Right kidney (tissue), 1 donor: ENCODE results near the gene FAT2.
"Not testable (repeated sequence)": the region's sequence is repeated elsewhere in the genome, so short reads cannot be mapped to it uniquely, and the experiment has no call there.

Experiments used
- DNase-seq: peaks from one replicate; pipeline ENCODE4 v3.0.0-alpha.2; 2016

The FAT2 gene

DNA sequence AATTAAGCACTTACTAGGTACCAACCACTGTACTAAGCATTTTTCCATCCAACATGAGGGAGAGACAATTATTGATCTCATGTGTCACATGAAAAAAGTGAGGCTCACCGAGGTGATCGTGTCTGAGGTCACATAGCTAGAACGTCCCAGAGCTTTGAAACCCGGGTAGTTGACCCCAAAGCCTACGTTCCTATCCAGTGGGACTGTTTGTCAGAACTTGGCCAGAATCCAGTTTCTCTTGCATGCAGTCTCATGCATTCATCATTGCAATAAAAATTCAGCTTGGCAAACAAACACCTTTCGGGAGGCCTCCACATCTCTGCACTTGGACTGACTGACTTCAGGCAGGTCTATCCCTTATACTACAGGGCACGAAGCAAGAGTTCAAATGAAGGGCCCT is 23.4 kb upstream of the FAT2 start:
- DNase-seq: no peak

DNA sequence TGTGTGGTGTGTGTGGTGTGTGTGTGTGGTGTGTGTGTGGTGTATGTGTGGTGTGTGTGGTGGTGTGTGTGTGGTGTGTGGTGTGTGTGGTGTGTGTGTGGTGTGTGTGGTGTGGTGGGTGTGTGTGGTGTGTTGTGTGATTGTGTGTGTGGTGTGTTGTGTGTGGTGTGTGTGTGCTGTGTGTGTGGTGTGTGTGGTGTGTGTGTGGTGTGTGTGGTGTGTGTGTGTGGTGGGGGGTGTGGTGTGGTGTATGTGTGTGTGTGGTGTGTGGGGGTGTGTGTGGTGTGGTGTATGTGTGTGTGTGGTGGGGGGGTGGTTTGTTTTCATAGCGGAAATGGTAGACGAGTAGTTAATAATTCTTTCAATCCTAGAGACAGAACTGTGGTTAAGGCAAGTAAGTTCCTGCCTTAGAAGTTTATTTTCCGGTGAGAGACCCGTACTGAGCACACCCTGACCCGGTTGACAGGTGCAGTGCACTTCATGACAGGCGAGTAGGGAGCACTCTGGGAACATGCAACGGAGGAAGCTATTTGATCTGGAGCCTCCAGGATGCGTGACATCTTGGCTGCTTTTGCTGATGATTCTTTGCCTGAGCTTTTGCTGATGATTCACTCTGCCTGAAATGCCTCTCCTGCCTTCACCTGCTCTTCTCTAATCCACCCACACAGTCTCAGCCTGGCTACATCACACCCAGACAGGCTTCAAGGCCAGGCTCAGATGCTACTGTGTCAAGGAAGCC is 21.7 kb upstream of the FAT2 start:
- DNase-seq: no peak

- no peak for DNase-seq
Observed at GRCh38 chr5:151611127-151611775, 20.1 kb upstream of the FAT2 start.

DNA sequence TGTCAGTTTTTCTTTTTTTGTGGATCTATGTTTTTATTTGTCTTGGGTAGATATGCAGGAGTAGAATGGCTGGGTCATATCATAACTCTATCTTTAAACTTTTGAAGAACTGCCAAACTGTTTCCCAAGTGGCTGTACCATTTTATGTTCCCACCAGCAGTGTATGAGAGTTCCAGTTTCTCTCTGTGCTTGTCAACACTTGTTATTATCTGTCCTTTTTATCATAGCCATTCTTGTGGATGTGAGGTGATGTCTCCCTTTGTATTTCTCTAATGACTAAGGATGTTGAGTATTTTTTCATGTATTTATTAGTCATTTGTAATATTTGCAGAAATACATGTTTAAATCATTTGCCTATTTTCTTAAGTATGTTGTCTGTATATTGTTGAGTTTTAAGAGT is 17.4 kb upstream of the FAT2 start:
- no peak for DNase-seq

DNA sequence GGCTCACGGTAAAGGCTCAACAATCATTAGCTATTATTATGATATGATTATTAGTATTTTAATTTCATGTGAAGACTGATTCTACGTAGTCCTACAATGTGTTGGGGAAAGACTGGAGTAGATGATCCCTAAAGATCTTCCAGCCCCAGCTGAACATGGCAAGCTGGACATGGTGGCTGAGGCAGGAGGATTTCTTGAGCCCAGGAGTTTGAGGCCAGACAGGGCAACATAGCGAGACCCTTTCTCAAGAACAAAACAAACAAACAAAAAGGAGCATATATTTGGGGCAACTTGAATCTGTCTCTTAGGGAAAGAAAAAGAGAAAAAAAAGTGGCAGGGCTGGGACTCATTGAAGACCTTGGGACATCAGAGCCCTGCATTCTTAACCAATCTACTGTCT is 16.2 kb upstream of the FAT2 start:
- DNase-seq: no peak

GRCh38 chr5:151605559-151605958 is 14.4 kb upstream of the FAT2 start:
- DNase-seq: no peak

DNA sequence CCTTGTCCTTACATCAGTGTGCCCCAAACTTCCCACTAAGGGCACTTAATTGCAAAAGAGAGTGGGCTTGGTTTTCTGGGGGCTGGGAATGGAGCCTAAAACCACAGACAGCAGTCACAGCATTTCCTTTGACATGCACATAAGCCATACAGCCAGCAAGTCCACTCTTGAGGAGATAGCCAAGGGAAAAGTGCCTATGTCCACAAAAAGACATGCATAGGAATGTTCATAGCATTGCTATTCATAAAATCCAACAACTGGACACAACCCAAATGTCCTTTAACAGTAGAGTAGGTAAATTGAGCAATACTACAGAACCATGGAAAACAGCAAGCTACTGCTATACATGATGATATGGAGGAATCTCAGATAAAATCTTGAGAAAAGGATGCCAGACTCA is 11.7 kb upstream of the FAT2 start:
- no peak for DNase-seq

GRCh38 chr5:151601391-151601790 is 10.3 kb upstream of the FAT2 start:
- no peak for DNase-seq

- no peak for DNase-seq
Observed at GRCh38 chr5:151600069-151600665, 9.0 kb upstream of the FAT2 start.

- DNase-seq: no peak
Observed at GRCh38 chr5:151598984-151599383, 7.9 kb upstream of the FAT2 start.

- DNase-seq: no peak
Observed at GRCh38 chr5:151598549-151598948, 7.4 kb upstream of the FAT2 start.

GRCh38 chr5:151597749-151598148 is 6.6 kb upstream of the FAT2 start:
- no peak for DNase-seq

DNA sequence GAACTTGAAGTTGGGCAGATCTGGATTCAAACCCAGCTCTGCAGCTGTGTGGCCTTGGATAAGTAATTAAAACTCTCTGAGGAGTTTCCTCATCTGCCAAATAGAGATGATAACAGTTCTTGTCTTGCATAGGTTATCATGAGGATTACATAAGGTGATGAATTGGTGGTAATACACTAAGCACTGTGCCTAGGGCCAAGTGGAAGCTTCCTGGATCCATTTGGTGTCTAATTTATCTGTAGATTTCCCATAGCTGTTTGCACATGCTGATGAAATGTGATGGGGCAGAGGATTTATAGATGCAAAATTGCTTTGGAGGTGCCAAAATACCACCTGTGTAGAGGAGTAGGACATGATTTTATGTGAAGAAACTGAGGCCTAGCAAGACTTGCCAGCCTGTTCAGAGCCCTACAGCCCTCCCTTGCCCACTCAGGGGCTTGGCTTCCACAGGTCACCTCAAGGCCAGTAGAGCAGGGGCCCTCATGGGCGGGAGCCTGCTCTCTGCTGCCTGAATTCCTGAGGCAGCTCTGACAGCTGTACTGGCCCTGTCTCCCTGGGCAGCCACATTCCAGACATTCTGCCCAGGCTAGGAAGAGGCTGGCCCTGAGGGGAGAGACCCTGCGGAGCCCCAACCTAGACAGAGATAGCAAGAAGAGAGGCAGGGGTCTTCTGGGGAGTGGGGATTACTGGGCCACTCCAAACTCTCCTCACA is 5.9 kb upstream of the FAT2 start:
- no peak for DNase-seq

GRCh38 chr5:151595411-151595826 is 4.3 kb upstream of the FAT2 start:
- DNase-seq: no peak

DNA sequence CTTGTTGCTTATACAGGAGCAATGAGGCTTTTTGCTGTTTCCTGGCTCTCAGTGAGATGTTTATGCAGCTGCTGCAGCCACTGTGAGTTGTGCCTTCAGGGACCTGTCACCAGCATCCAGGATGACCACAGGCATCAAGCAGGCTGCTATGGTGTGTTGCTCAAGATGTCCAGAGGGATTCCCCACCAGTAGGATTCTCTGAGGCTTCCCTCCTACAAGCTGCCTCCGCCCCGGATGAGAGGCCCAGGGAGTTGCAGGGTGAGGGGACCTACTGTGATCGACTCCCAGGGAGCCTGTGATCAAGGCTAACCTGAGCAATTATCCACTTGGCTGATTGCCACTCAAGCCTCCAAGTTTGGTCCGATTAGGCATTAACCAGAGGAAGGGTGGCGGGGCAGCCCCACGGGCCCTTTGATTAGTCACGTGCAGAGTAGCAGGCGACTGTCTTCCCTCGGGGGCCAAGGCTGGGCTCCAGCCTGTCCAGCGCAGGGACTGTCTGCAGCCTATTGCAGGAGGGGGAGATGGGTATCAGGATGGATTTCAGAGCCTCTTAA is 1.8 kb upstream of the FAT2 start:
- DNase-seq: peak; percentile 60

GRCh38 chr5:151589878-151590570 is 1.1 kb downstream of the FAT2 start:
- DNase-seq: no peak

DNA sequence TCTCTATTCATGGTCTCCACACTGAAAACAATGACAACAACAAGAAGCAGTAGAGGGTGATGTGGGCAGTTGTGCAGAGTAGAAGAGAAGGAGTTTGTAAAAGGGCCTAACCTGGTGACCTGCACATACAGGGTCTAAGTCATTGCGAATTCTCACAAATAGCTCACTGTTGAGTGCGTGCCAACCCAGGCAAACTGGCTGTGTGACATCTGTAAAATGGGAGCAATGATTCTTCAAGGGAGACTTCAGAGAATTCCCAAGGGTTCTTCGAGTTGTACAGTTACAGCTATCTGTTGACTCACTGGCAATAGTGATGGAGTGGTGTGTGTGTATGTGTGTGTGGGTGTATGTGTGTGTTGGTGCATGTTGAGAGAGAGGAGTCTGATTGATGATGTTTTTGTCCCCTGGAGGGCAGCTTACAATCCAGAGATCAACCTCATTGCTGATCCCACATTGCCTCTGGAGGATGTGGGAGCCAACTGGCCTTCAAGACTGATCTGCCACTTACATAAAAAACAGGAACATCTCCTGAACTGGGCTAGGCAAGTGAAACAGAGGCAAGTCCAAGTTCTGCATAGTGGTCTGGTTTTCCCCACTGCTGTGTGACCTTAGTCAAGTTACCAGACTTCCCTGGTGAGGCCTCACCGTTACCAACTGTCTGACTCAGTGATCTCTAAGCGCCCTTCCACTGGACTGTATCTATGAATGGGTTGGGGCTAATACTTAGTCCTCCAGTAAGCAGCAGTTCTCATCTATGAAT is 3.2 kb downstream of the FAT2 start:
- DNase-seq: no peak

- no peak for DNase-seq
Observed at GRCh38 chr5:151585970-151586369, 5.2 kb downstream of the FAT2 start.

DNA sequence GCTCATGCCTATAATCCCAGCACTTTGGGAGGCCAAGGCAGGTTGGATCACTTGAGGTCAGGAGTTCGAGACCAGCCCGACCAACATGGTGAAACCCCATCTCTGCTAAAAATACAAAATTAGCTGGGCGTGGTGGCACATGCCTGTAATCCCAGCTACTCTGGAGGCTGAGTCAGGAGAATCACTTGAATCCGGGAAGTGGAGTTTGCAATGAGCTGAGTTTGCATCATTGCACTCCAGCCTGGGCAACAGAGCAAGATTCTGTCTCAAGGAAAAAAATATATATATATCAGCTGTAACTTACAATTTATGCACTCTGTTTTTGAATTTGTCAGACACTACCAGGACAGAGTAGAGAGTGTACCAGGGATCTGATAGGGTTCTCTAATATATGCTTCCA is 5.8 kb downstream of the FAT2 start:
- DNase-seq: not testable (repeated sequence)

DNA sequence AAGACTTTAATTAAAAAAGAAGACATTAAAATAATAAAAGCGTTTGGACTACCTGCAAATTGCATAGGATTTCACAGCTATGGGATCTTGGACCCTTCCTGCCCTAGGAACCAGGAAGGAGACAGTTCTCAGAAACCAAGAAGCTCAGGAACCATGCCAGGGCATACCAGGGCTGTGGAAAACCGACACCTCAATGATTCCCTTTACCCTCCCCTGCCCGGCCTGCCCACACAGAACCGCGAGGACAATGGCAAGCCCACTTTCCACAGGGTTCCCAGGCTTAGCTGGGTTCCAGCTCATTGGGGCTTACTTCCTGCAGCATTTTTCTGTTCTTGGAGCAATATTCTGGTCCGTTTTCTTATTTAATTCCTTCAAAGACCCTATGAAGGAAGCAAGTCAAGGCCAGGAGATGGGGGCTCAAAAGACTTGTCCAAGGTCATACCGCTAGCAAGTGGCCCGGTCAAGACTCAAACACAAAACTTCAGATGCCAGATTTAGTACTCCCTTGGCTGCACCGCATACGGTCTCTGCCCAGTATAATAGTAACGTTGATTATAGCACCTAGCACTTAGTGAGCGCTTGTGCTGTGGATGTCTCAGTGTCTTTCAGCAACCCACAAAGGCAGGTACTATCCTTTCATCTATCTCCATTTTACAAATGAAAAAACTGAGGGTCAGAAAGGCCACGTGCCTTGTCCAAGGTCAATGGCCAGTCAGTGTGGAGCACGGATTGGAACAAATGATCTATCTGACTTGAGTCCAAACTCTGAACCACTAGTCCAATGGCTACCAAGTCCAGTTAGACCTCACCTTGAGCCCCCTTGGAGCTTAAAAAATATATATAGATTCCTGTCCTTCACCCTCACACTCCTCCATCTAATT is 6.8 kb downstream of the FAT2 start:
- no peak for DNase-seq
